Peyer's patch (tissue), 4 donors: ENCODE data around the gene MMP11.

Experiments used
- CTCF ChIP-seq, 6 experiments: fragments of 450-650 bp in 4 of 6; fragments of 200-600 bp in 2 of 6; sonication (generic) in 1 of 6; IDR thresholded peaks; one replicate each; pipeline ENCODE4 v1.5.1; 2017 to 2019; ENCODE audit warnings: antibody characterized with exemption in 6 of 6, mild to moderate bottlenecking in 3 of 6, moderate library complexity in 1 of 6
- POLR2A ChIP-seq, 2 donors: fragments of 450-650 bp; IDR thresholded peaks; one replicate each; pipeline ENCODE4 v1.5.1; 2017; ENCODE audit warnings: antibody characterized with exemption in 2 of 2, mild to moderate bottlenecking in 2 of 2, moderate library complexity in 2 of 2

- TF ChIP-seq CTCF (IDR thresholded peaks at IDR 0.05) (no peak), POLR2A (IDR thresholded peaks at IDR 0.05) (no peak)
Measured at GRCh38 chr22:23760056-23760455, 12.6 kb upstream of the MMP11 start.
